HepG2 (cell line): ENCODE measurements around the gene TMCC2. TPM values are rescaled to one million over a fixed set of nuclear protein-coding genes. Genes with fewer than 3 reads are reported as not detected.

Experiments used
- EHMT2 ChIP-seq: fragments of 200-600 bp; sonication (generic); IDR thresholded peaks from 2 replicates; pipeline ENCODE4 v1.7.0; 2017; ENCODE audit warnings: antibody characterized with exemption, low read depth, low read length, borderline replicate concordance
- ELF4 ChIP-seq: sonication (generic); formaldehyde crosslinking; IDR thresholded peaks from 2 replicates; pipeline ENCODE4 v1.5.0; 2020; ENCODE audit warnings: missing genetic modification reagents, mild to moderate bottlenecking, moderate library complexity, borderline replicate concordance
- ELK4 ChIP-seq: sonication (generic); formaldehyde crosslinking; IDR thresholded peaks from 2 replicates; pipeline ENCODE4 v1.9.0; 2021; ENCODE audit warnings: missing genetic modification reagents, borderline replicate concordance
- ETV6 ChIP-seq: sonication (generic); formaldehyde crosslinking; conservative IDR thresholded peaks from 2 replicates; pipeline ENCODE4 v1.4.0; 2020; ENCODE audit warnings: missing genetic modification reagents
- FOXP4 ChIP-seq: sonication (generic); formaldehyde crosslinking; IDR thresholded peaks from 2 replicates; pipeline ENCODE4 v1.4.0; 2020; ENCODE audit warnings: missing genetic modification reagents
- GATAD1 ChIP-seq: IDR thresholded peaks from 2 replicates; pipeline ENCODE4 v1.6.1; 2016; ENCODE audit warnings: missing genetic modification reagents, missing compliant biosample characterization
- KLF6 ChIP-seq: IDR thresholded peaks from 2 replicates; pipeline ENCODE4 v1.8.0; 2016; ENCODE audit warnings: missing biosample characterization, missing genetic modification reagents
- MEIS2 ChIP-seq: sonication (generic); formaldehyde crosslinking; IDR thresholded peaks from 2 replicates; pipeline ENCODE4 v1.9.0; 2021; ENCODE audit warnings: mild to moderate bottlenecking, missing genetic modification reagents
- MXI1 ChIP-seq: IDR thresholded peaks from 3 replicates; pipeline ENCODE4 v1.6.1; 2012; ENCODE audit warnings: low read depth, low read length, inconsistent platforms, borderline replicate concordance
- NCOA5 ChIP-seq: sonication (generic); formaldehyde crosslinking; IDR thresholded peaks from 2 replicates; pipeline ENCODE4 v1.4.0; 2020; ENCODE audit warnings: missing genetic modification reagents
- NR2F1 ChIP-seq, 2 experiments: fragments of 450-650 bp in 1 of 2; formaldehyde crosslinking in 1 of 2; IDR thresholded peaks; 2 replicates each; pipeline versions ENCODE4 v1.5.0 to v1.6.1; 2016 to 2020; ENCODE audit warnings: mild to moderate bottlenecking in 1 of 2, missing compliant biosample characterization in 1 of 2, missing genetic modification reagents in 1 of 2, moderate library complexity in 1 of 2
- PHF20 ChIP-seq: sonication (generic); formaldehyde crosslinking; IDR thresholded peaks from 2 replicates; pipeline ENCODE4 v1.5.0; 2020; ENCODE audit warnings: mild to moderate bottlenecking, missing genetic modification reagents
- TARDBP ChIP-seq: sonication (generic); formaldehyde crosslinking; IDR thresholded peaks from 2 replicates; pipeline ENCODE4 v1.8.0; 2022; ENCODE audit warnings: mild to moderate bottlenecking, missing genetic modification reagents
- TBL1XR1 ChIP-seq: fragments of 150-350 bp; IDR thresholded peaks from 2 replicates; pipeline ENCODE4 v1.6.1; 2014; ENCODE audit warnings: borderline replicate concordance, low read length; ENCODE audit not compliant: partially characterized antibody
- TIGD3 ChIP-seq: sonication (generic); formaldehyde crosslinking; IDR thresholded peaks from 2 replicates; pipeline ENCODE4 v1.5.1; 2020; ENCODE audit warnings: mild to moderate bottlenecking, missing genetic modification reagents, borderline replicate concordance
- ZBTB14 ChIP-seq: sonication (generic); formaldehyde crosslinking; IDR thresholded peaks from 2 replicates; pipeline ENCODE4 v1.4.0; 2020; ENCODE audit warnings: missing genetic modification reagents
- ZMAT5 ChIP-seq: sonication (generic); formaldehyde crosslinking; IDR thresholded peaks from 2 replicates; pipeline ENCODE4 v1.5.0; 2020; ENCODE audit warnings: mild to moderate bottlenecking, low read depth, missing genetic modification reagents, borderline replicate concordance
- ZMYM4 ChIP-seq: sonication (generic); formaldehyde crosslinking; IDR thresholded peaks from 2 replicates; pipeline ENCODE4 v1.8.1; 2023; ENCODE audit warnings: mild to moderate bottlenecking, missing genetic modification reagents
- ZNF382 ChIP-seq: sonication (generic); formaldehyde crosslinking; IDR thresholded peaks from 2 replicates; pipeline ENCODE4 v1.5.0; 2020; ENCODE audit warnings: missing genetic modification reagents, mild to moderate bottlenecking, borderline replicate concordance
- ZNF44 ChIP-seq: sonication (generic); formaldehyde crosslinking; IDR thresholded peaks from 2 replicates; pipeline ENCODE4 v1.5.1; 2020; ENCODE audit warnings: mild to moderate bottlenecking, missing genetic modification reagents
- ZNF607 ChIP-seq: sonication (generic); formaldehyde crosslinking; IDR thresholded peaks from 2 replicates; pipeline ENCODE4 v1.5.1; 2020; ENCODE audit warnings: missing genetic modification reagents, mild to moderate bottlenecking, borderline replicate concordance
- ZNF713 ChIP-seq: sonication (generic); formaldehyde crosslinking; IDR thresholded peaks from 2 replicates; pipeline ENCODE4 v1.4.0; 2020; ENCODE audit warnings: mild to moderate bottlenecking, missing genetic modification reagents
- ZNF720 ChIP-seq: sonication (generic); formaldehyde crosslinking; IDR thresholded peaks from 2 replicates; pipeline ENCODE4 v1.4.0; 2020; ENCODE audit warnings: missing genetic modification reagents
- ZNF841 ChIP-seq: sonication (generic); formaldehyde crosslinking; IDR thresholded peaks from 2 replicates; pipeline ENCODE4 v1.8.1; 2023; ENCODE audit warnings: missing genetic modification reagents, borderline replicate concordance
- polyA plus RNA-seq, 8 experiments: library from polyadenylated mRNA; depleted of rRNA in 3 of 8; stranded (reverse) in 7 of 8; unstranded in 1 of 8; fragments of >200 nt; fragmentation: Illumina TruSeq in 4 of 8; extraction: Trizol in 4 of 8; gene quantifications; 2 replicates each; pipeline versions ENCODE4 v1.2.1 to v1.2.3, GENCODE V29; 2011 to 2016; ENCODE audit warnings: low read depth in 4 of 8, missing spikeins in 1 of 8, mixed read lengths in 1 of 8; ENCODE audit not compliant: insufficient read depth in 1 of 8
- total RNA-seq, 5 experiments: library from RNA; depleted of rRNA; stranded (reverse); fragments of >200 nt; fragmentation: Illumina TruSeq; extraction: Trizol; gene quantifications; 2 replicates each; pipeline ENCODE4 v1.2.3, GENCODE V29; 2016; ENCODE audit warnings: low read depth in 1 of 5

TMCC2 gene
- total and polyA plus RNA-seq, 2 of the 13 experiments (the other 11 are each of a cell fraction or from before 2014, with no cell fraction given) = 0.12 to 0.24 TPM

- TF ChIP-seq ZNF607 (CRISPR knock-in tag) (no peak), ETV6 (peak; percentile 62; the same call in 1 of the 2 replicates), ZNF713 (CRISPR knock-in tag) (no peak), ZBTB14 (CRISPR knock-in tag) (no peak), GATAD1 (CRISPR knock-in tag) (no peak), ZNF720 (CRISPR knock-in tag) (no peak), FOXP4 (CRISPR knock-in tag) (peak; percentile 8; the same call in 1 of the 2 replicates), MEIS2 (CRISPR knock-in tag) (0 out of 2 replicates have a peak, but pooled peaks have one; percentile 18), PHF20 (CRISPR knock-in tag) (no peak), TARDBP (CRISPR knock-in tag) (peak; percentile 65; the same call in 1 of the 2 replicates), ELF4 (CRISPR knock-in tag) (no peak), ZNF44 (CRISPR knock-in tag) (no peak), ZMAT5 (CRISPR knock-in tag) (no peak), EHMT2 (no peak), NR2F1 (CRISPR knock-in tag; IDR thresholded peaks at IDR 0.05) (peak; percentile 83 to 91), KLF6 (CRISPR knock-in tag) (no peak), ZNF841 (CRISPR knock-in tag) (no peak), ELK4 (CRISPR knock-in tag) (no peak), ZMYM4 (CRISPR knock-in tag) (peak; percentile 34; the same call in 1 of the 2 replicates), TIGD3 (no peak), TBL1XR1 (no peak), ZNF382 (CRISPR knock-in tag) (no peak), NCOA5 (CRISPR knock-in tag) (no peak), MXI1 (no peak; the same call in 2 of the 3 replicates)
These were observed 66.6 kb downstream of the TMCC2 start (continued) for GRCh38 chr1:205294175-205294917.
